Spleen (tissue), 7 donors: ENCODE results near the gene TRIM14.

Source experiments
- CTCF ChIP-seq, 11 experiments: fragments of 200-600 bp in 7 of 11; fragments of 450-650 bp in 4 of 11; sonication (generic) in 4 of 11; IDR thresholded peaks in 8 of 11; conservative IDR thresholded peaks in 3 of 11; 1 replicate in 7 of 11; 2 replicates in 4 of 11; pipeline versions ENCODE4 v1.4.0 to v1.8.0; 2016 to 2021; ENCODE audit warnings: antibody characterized with exemption in 11 of 11, inconsistent platforms in 4 of 11, mild to moderate bottlenecking in 1 of 11
- POLR2AphosphoS5 ChIP-seq, 3 donors: sonication (generic); formaldehyde crosslinking; IDR thresholded peaks; one replicate each; pipeline ENCODE4 v1.5.1; 2017; ENCODE audit warnings: antibody characterized with exemption in 3 of 3
- donor health status: DM: no; HTN: no; CAD: no; lungs with moderate emphysema.
- donor health status: DM: no; HTN: no; CAD: no.
- donor health status: DM: no; HTN: no; CAD: no.

- TF ChIP-seq POLR2AphosphoS5 (IDR thresholded peaks at IDR 0.05), result no peak
- TF ChIP-seq CTCF (IDR thresholded peaks at IDR 0.05 in 8 of 11, conservative IDR thresholded peaks at IDR 0.05 in 3 of 11), result no peak
These were observed 75.1 kb downstream of the TRIM14 start for GRCh38 chr9:98043915-98044314.
